Adrenal gland (tissue), 12 donors: ENCODE results near the gene KDM1B. TPM values are rescaled to one million over a fixed set of nuclear protein-coding genes. Genes with fewer than 3 reads are reported as not detected.
A peak's percentile ranks its signal among the peaks of the same experiment; 100 is the strongest.
"Not testable (repeated sequence)": the region's sequence is repeated elsewhere in the genome, so short reads cannot be mapped to it uniquely, and the experiment has no call there.

Source experiments
- DNase-seq, 7 donors: peaks; one replicate each; pipeline ENCODE4 v3.0.0-alpha.2; 2019 to 2020
- H3K27ac ChIP-seq, 5 donors: fragments of 200-600 bp; sonication (generic) in 4 of 5; 1 replicate in 3 of 5; 2 replicates in 2 of 5; pipeline versions ENCODE4 v1.5.1 to v1.8.0; 2016 to 2020; ENCODE audit warnings: mild to moderate bottlenecking in 1 of 5
- H3K27me3 ChIP-seq: fragments of 200-600 bp; 2 replicates; pipeline ENCODE4 v1.8.0; 2021
- H3K36me3 ChIP-seq, 2 donors: fragments of 200-600 bp; replicated peaks in 1 of 2; 1 replicate in 1 of 2; 2 replicates in 1 of 2; pipeline versions ENCODE4 v1.5.1 to v1.8.0; 2018 to 2022
- H3K4me1 ChIP-seq, 2 donors: fragments of 200-600 bp; replicated peaks in 1 of 2; 1 replicate in 1 of 2; 2 replicates in 1 of 2; pipeline versions ENCODE4 v1.5.1 to v1.8.0; 2018 to 2021
- H3K4me3 ChIP-seq, 4 donors: fragments of 200-600 bp; sonication (generic) in 3 of 4; one replicate each; pipeline ENCODE4 v1.5.1; 2016 to 2018
- H3K9me3 ChIP-seq, 3 donors: fragments of 200-600 bp; sonication (generic) in 1 of 3; replicated peaks in 1 of 3; 1 replicate in 2 of 3; 2 replicates in 1 of 3; pipeline versions ENCODE4 v1.5.1 to v1.8.0; 2016 to 2021
- POLR2A ChIP-seq, 2 donors: fragments of 450-650 bp; IDR thresholded peaks; one replicate each; pipeline ENCODE4 v1.6.1; 2017; ENCODE audit warnings: antibody characterized with exemption in 2 of 2, mild to moderate bottlenecking in 2 of 2, moderate library complexity in 1 of 2
- WGBS, 4 donors: extraction: QIAGEN DNeasy Blood & Tissue Kit in 2 of 4; methylation state at CpG; one replicate each; pipeline versions ENCODE4 v1.1.5 to v1.1.7; 2013 to 2017; 5-methylcytosine and 5-hydroxymethylcytosine counted together
- intact Hi-C, 2 donors: fragments of 100-400 bp; cut with DNase I; formaldehyde crosslinking; loops; one replicate each; pipeline versions ENCODE4 v1.14.1 to v1.15.0; 2022 to 2023
- polyA plus RNA-seq, 3 donors: library from polyadenylated mRNA; stranded (reverse); fragments of 200-250 nt in 2 of 3; fragments of 350-450 nt in 1 of 3; fragmentation: Illumina TruSeq in 1 of 3; extraction: RNeasy Lipid Tissue Mini Kit (QIAGEN cat#74804) in 1 of 3; gene quantifications; one replicate each; pipeline ENCODE4 v1.2.3, GENCODE V29; 2013 to 2014
- total RNA-seq, 9 donors: library from RNA; depleted of rRNA in 4 of 9; stranded (reverse); fragments of >200 nt in 4 of 9; fragments of 120-200 nt in 1 of 9; fragmentation: NEBNext Ultra II Directional in 1 of 9; extraction: Animal tissue kit (Norgen Biotek cat#: 25700) in 1 of 9; gene quantifications; one replicate each; pipeline versions ENCODE4 v1.1.0 to v1.2.4, GENCODE V29; 2013 to 2023
- TF ChIP-seq, protein P1 (sequence below), 6 experiments: fragments of 450-650 bp in 4 of 6; fragments of 200-600 bp in 2 of 6; sonication (generic) in 1 of 6; IDR thresholded peaks; 1 replicate in 5 of 6; 2 replicates in 1 of 6; pipeline versions ENCODE4 v1.5.1 to v1.8.0; 2016 to 2021; ENCODE audit warnings: antibody characterized with exemption in 6 of 6, mild to moderate bottlenecking in 2 of 6, moderate library complexity in 1 of 6
- donor health status: healthy with polysubstance abuse.
- donor health status: Bipolar disorder and iron deficiency.
- donor health status: DM: yes; HTN: yes; CAD: no.
- donor health status: DM: no; HTN: no; CAD: no.
- donor health status: DM: no; HTN: no; CAD: no.
- donor health status: DM: yes; HTN: yes; CAD: no.

Gene KDM1B
- total and polyA plus RNA-seq, 12 donors, result 1.8 to 36.0 (median 18.4) TPM

DNA sequence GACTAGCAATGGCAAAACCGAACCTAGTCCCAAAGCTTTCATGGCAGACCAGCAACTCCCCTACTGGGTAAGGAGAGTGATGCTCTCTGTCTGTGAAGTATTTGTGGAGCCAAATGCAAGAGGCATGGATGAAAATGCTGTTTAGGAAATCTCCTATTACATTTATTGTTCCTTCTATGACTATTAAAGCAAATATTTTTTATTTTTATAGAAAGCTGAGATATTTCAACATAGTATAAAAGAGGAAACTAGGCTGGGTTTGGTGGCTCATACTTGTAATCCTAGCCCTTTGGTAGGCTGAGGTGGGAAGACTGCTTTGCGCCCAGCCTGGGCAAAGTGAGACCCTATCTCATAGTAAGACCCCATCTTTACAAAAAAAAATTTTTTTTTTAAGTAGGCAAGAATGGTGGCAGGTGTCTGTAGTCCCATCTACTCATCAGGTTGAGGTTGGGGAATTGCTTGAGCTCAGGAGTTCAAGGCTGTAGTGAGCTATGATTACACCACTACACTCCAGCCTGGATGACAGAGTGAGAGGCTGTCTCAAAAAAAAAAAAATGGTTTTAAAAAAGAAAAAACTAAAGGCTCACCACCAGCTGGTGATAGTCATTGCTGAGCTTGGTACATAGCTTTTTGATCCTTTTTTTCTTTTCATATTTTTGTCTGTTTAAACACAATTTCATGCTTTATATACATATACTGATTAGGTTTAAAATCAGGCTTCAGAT lies 11.3 kb downstream of the KDM1B start:
- no peak overlapping the region for H3K27ac ChIP-seq
- no peak for DNase-seq
- no peak overlapping the region for H3K4me3 ChIP-seq
- H3K4me1 ChIP-seq, result no peaks in the 10 kb centered on the region
- peaks cover 0 to 29% of the 10 kb centered on the region in 2 donors for H3K36me3 ChIP-seq
- H3K9me3 ChIP-seq, result no peaks in the 10 kb centered on the region
- TF ChIP-seq POLR2A (IDR thresholded peaks at IDR 0.05), result no peak
- TF ChIP-seq, protein P1, sequence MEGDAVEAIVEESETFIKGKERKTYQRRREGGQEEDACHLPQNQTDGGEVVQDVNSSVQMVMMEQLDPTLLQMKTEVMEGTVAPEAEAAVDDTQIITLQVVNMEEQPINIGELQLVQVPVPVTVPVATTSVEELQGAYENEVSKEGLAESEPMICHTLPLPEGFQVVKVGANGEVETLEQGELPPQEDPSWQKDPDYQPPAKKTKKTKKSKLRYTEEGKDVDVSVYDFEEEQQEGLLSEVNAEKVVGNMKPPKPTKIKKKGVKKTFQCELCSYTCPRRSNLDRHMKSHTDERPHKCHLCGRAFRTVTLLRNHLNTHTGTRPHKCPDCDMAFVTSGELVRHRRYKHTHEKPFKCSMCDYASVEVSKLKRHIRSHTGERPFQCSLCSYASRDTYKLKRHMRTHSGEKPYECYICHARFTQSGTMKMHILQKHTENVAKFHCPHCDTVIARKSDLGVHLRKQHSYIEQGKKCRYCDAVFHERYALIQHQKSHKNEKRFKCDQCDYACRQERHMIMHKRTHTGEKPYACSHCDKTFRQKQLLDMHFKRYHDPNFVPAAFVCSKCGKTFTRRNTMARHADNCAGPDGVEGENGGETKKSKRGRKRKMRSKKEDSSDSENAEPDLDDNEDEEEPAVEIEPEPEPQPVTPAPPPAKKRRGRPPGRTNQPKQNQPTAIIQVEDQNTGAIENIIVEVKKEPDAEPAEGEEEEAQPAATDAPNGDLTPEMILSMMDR (IDR thresholded peaks at IDR 0.05), result no peak
- WGBS, 4 donors, result 92 to 97% (median 93%) methylated on average over 2 of the region's 2 CpGs
- intact Hi-C loops, result no loop called here
- no peaks in the 10 kb centered on the region for H3K27me3 ChIP-seq

GRCh38 chr6:18168264-18168663 lies 13.0 kb downstream of the KDM1B start:
- no peaks in the 10 kb centered on the region for H3K27me3 ChIP-seq
- TF ChIP-seq, protein P1 (IDR thresholded peaks at IDR 0.05), result no peak
- TF ChIP-seq POLR2A (IDR thresholded peaks at IDR 0.05), result no peak
- no peak overlapping the region for H3K4me3 ChIP-seq
- H3K4me1 ChIP-seq, result no peaks in the 10 kb centered on the region
- H3K27ac ChIP-seq, result no peak overlapping the region
- WGBS, 4 donors, result 95 to 100% (median 99%) methylated on average over 3 of the region's 3 CpGs
- DNase-seq, result no peak
- peaks cover 0 to 18% of the 10 kb centered on the region in 2 donors for H3K36me3 ChIP-seq
- intact Hi-C loops, result no loop called here
- H3K9me3 ChIP-seq, result no peaks in the 10 kb centered on the region

DNA sequence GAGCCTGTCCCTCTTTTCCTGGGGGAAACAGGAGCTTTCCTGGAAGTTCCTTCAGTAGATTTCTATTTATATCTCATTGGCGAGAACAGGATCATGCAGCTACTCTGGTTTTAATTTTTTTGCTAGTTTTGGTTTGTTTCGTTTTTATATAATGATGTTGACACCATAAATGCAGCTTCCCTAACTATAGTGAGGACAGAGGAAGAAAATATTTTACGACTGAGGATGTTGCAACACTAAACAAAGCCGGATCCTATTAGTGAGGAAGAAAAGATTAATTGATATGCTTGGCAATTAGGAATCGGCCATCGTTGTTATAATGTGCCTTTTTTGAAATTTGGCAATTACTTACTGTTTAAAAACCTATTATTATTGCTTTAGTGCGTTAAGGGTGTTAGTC lies 16.6 kb downstream of the KDM1B start:
- DNase-seq, result no peak
- Histone ChIP-seq H3K27me3 (no peaks in the 10 kb centered on the region), H3K27ac (peak overlapping the region in 2 of 5 donors; percentile 31 to 43), H3K36me3 (peaks cover 0 to 8% of the 10 kb centered on the region in 2 donors), H3K4me1 (no peaks in the 10 kb centered on the region), H3K4me3 (no peak overlapping the region), H3K9me3 (no peaks in the 10 kb centered on the region)
- intact Hi-C loops, result no loop called here
- TF ChIP-seq POLR2A (IDR thresholded peaks at IDR 0.05), result no peak
- TF ChIP-seq, protein P1 (IDR thresholded peaks at IDR 0.05), result no peak
- WGBS, 4 donors, result 77 to 83% (median 80%) methylated on average over 7 of the region's 7 CpGs

DNA sequence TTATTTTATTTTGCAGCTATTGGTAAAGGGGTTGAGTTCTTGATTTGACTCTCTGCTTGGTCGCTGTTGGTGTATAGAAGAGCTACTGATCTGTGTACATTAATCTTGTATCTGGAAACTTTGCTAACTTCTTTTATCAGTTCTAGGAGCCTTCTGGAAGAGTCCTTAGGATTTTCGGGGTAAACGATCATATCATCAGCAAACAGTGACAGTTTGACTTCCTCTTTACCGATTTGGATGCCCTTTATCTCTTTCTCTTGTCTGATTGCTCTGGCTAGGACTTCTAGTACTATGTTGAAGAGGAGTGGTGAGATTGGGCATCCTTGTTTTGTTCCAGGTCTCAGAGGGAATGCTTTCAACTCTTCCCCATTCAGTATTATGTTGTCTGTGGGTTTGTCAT lies 21.0 kb downstream of the KDM1B start:
- intact Hi-C loops, H3K4me3 ChIP-seq, H3K36me3 ChIP-seq, H3K9me3 ChIP-seq, H3K4me1 ChIP-seq, H3K27me3 ChIP-seq, H3K27ac ChIP-seq, DNase-seq: not testable (repeated sequence)
- 75 to 86% (median 80%) methylated on average over 4 of the region's 4 CpGs for WGBS, 4 donors
